K562 (cell line): ENCODE measurements around the gene B4GALT7. TPM values are rescaled to one million over a fixed set of nuclear protein-coding genes. Genes with fewer than 3 reads are reported as not detected.

Experiments
- ELF1 ChIP-seq: fragments of 200-800 bp; sonication (Bioruptor generic); IDR thresholded peaks from 2 replicates; pipeline ENCODE4 v1.6.1; 2016; ENCODE audit warnings: missing genetic modification characterization, missing compliant biosample characterization
- ELK3 ChIP-seq: fragments of 450-650 bp; formaldehyde crosslinking; IDR thresholded peaks from 2 replicates; pipeline ENCODE4 v1.4.0; 2020; ENCODE audit warnings: mild to moderate bottlenecking
- ETS1 ChIP-seq: conservative IDR thresholded peaks from 2 replicates; pipeline ENCODE4 v1.6.1; 2011; ENCODE audit warnings: low read depth, mild to moderate bottlenecking, low read length; ENCODE audit not compliant: control insufficient read depth
- KDM4B ChIP-seq, 2 experiments: fragments of 450-650 bp in 1 of 2; sonication (generic) in 1 of 2; IDR thresholded peaks; 2 replicates each; pipeline ENCODE4 v1.6.1; 2016 to 2017; ENCODE audit warnings: borderline replicate concordance in 2 of 2, antibody characterized with exemption in 1 of 2, low read depth in 1 of 2, mild to moderate bottlenecking in 1 of 2
- L3MBTL2 ChIP-seq: fragments of 450-650 bp; IDR thresholded peaks from 2 replicates; pipeline ENCODE4 v1.6.1; 2016; ENCODE audit warnings: mild to moderate bottlenecking, moderate library complexity
- MEIS2 ChIP-seq: fragments of 450-650 bp; IDR thresholded peaks from 2 replicates; pipeline ENCODE4 v1.6.1; 2014; ENCODE audit warnings: mild to moderate bottlenecking; ENCODE audit not compliant: partially characterized antibody
- PRMT5 ChIP-seq: sonication (generic); formaldehyde crosslinking; IDR thresholded peaks from 2 replicates; pipeline ENCODE4 v1.5.0; 2020; ENCODE audit warnings: missing genetic modification reagents
- RAD21 ChIP-seq, 2 experiments: fragments of 250-450 bp in 1 of 2; fragments of 450-650 bp in 1 of 2; sonication (Bioruptor Pico) in 1 of 2; formaldehyde crosslinking in 1 of 2; IDR thresholded peaks in 1 of 2; conservative IDR thresholded peaks in 1 of 2; 2 replicates each; pipeline versions ENCODE4 v1.4.0 to v1.8.0; 2020 to 2022; ENCODE audit warnings: mild to moderate bottlenecking in 2 of 2, moderate library complexity in 1 of 2
- RBBP5 ChIP-seq: fragments of 200-600 bp; sonication (generic); IDR thresholded peaks from 2 replicates; pipeline ENCODE4 v1.6.1; 2012; ENCODE audit warnings: borderline replicate concordance, mild to moderate bottlenecking, low read length, control low read depth, inconsistent platforms; ENCODE audit not compliant: insufficient read depth, poor library complexity, severe bottlenecking
- SMARCA4 ChIP-seq: fragments of 450-650 bp; IDR thresholded peaks from 2 replicates; pipeline ENCODE4 v1.6.1; 2016
- SMC3 ChIP-seq: conservative IDR thresholded peaks from 2 replicates; pipeline ENCODE4 v1.6.1; 2011; ENCODE audit warnings: low read depth, low read length, improper control_type of control experiment; ENCODE audit not compliant: insufficient read depth
- TAF1 ChIP-seq: IDR thresholded peaks from 2 replicates; pipeline ENCODE4 v1.6.1; 2011; ENCODE audit warnings: mild to moderate bottlenecking, low read length, moderate library complexity; ENCODE audit not compliant: insufficient read depth, control insufficient read depth, severe bottlenecking; ENCODE audit errors: extremely low read depth
- TCFL5 ChIP-seq: fragments of 250-450 bp; sonication (Bioruptor Pico); conservative IDR thresholded peaks from 2 replicates; pipeline ENCODE4 v1.6.1; 2021; ENCODE audit warnings: mild to moderate bottlenecking, moderate library complexity, matching md5 sums
- ZBTB2 ChIP-seq: fragments of 450-650 bp; IDR thresholded peaks from 2 replicates; pipeline ENCODE4 v1.6.1; 2016; ENCODE audit warnings: antibody characterized with exemption
- ZNF184 ChIP-seq: sonication (generic); formaldehyde crosslinking; IDR thresholded peaks from 2 replicates; pipeline ENCODE4 v1.5.0; 2020; ENCODE audit warnings: missing genetic modification reagents
- ZNF408 ChIP-seq: fragments of 250-450 bp; sonication (Bioruptor Pico); IDR thresholded peaks from 2 replicates; pipeline ENCODE4 v1.4.0; 2020; ENCODE audit warnings: low read depth, mild to moderate bottlenecking, moderate library complexity
- ZNF586 ChIP-seq: fragments of 450-650 bp; formaldehyde crosslinking; conservative IDR thresholded peaks from 2 replicates; pipeline ENCODE4 v1.4.0; 2020; ENCODE audit warnings: mild to moderate bottlenecking, moderate library complexity
- ZNF766 ChIP-seq: fragments of 200-800 bp; sonication (Bioruptor generic); conservative IDR thresholded peaks from 2 replicates; pipeline ENCODE4 v1.6.1; 2016; ENCODE audit warnings: missing genetic modification characterization, missing compliant biosample characterization
- polyA plus RNA-seq, 8 experiments: library from polyadenylated mRNA; depleted of rRNA in 4 of 8; stranded (reverse) in 5 of 8; unstranded in 3 of 8; fragments of >200 nt; fragmentation: Nextera tagmentation in 2 of 8; fragmentation: Illumina TruSeq in 1 of 8; extraction: Ambion mirVana in 2 of 8; extraction: Trizol in 1 of 8; gene quantifications; 2 replicates each; pipeline versions ENCODE4 v1.2.1 to v1.2.3, GENCODE V29; 2011 to 2014; ENCODE audit warnings: inconsistent platforms in 1 of 8, missing spikeins in 1 of 8
- total RNA-seq, 7 experiments: library from RNA; depleted of rRNA in 6 of 7; stranded (reverse); fragments of >200 nt in 6 of 7; fragmentation: Illumina TruSeq in 2 of 7; extraction: Trizol in 2 of 7; gene quantifications; 2 replicates each; pipeline versions ENCODE4 v1.2.1 to v1.2.3, GENCODE V29; 2011 to 2021; ENCODE audit warnings: low replicate concordance in 1 of 7
- TF ChIP-seq, protein P1 (sequence below): fragments of 250-450 bp; sonication (Bioruptor Pico); IDR thresholded peaks from 2 replicates; pipeline ENCODE4 v1.9.0; 2021; ENCODE audit warnings: mild to moderate bottlenecking
- TF ChIP-seq, protein P2 (sequence below): fragments of 250-450 bp; sonication (Bioruptor Pico); IDR thresholded peaks from 2 replicates; pipeline ENCODE4 v1.5.1; 2021; ENCODE audit warnings: mild to moderate bottlenecking
- TF ChIP-seq, protein P3 (sequence below): fragments of 450-650 bp; IDR thresholded peaks from 2 replicates; pipeline ENCODE4 v1.6.1; 2016; ENCODE audit warnings: missing biosample characterization, missing genetic modification characterization

Gene B4GALT7
- total and polyA plus RNA-seq, 9 of the 15 experiments (the other 6 are each of a cell fraction or from before 2014, with no cell fraction given) = 0.34 to 17.7 (median 9.1) TPM

GRCh38 chr5:177607452-177608192 is 7.7 kb downstream of the B4GALT7 start (continued):
- TF ChIP-seq ZBTB2 (no peak), ZNF766 (CRISPR knock-in tag) (no peak), ELF1 (tag) (no peak), SMARCA4 (no peak), L3MBTL2 (peak; percentile 56), ETS1 (no peak), ZNF408 (CRISPR knock-in tag) (no peak), MEIS2 (no peak), ZNF586 (CRISPR knock-in tag) (no peak), TAF1 (no peak), RAD21 (CRISPR knock-in tag; conservative IDR thresholded peaks at IDR 0.05 in 1 of 2, IDR thresholded peaks at IDR 0.05 in 1 of 2) (peak; percentile 66 to 89), ELK3 (CRISPR knock-in tag) (no peak), SMC3 (peak; percentile 87), TCFL5 (no peak), PRMT5 (CRISPR knock-in tag) (no peak), RBBP5 (no peak), KDM4B (IDR thresholded peaks at IDR 0.05; ENCODE audit: borderline replicate concordance in 2 of 2, low read depth in 1 of 2) (no peak), ZNF184 (no peak)
- TF ChIP-seq, protein P1, sequence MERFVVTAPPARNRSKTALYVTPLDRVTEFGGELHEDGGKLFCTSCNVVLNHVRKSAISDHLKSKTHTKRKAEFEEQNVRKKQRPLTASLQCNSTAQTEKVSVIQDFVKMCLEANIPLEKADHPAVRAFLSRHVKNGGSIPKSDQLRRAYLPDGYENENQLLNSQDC (CRISPR knock-in tag) = no peak
- TF ChIP-seq, protein P2, sequence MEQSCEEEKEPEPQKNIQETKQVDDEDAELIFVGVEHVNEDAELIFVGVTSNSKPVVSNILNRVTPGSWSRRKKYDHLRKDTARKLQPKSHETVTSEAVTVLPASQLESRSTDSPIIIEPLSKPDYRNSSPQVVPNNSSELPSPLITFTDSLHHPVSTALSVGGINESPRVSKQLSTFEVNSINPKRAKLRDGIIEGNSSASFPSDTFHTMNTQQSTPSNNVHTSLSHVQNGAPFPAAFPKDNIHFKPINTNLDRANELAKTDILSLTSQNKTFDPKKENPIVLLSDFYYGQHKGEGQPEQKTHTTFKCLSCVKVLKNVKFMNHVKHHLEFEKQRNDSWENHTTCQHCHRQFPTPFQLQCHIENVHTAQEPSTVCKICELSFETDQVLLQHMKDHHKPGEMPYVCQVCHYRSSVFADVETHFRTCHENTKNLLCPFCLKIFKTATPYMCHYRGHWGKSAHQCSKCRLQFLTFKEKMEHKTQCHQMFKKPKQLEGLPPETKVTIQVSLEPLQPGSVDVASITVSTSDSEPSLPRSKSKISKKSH (CRISPR knock-in tag) = no peak
- TF ChIP-seq, protein P3, sequence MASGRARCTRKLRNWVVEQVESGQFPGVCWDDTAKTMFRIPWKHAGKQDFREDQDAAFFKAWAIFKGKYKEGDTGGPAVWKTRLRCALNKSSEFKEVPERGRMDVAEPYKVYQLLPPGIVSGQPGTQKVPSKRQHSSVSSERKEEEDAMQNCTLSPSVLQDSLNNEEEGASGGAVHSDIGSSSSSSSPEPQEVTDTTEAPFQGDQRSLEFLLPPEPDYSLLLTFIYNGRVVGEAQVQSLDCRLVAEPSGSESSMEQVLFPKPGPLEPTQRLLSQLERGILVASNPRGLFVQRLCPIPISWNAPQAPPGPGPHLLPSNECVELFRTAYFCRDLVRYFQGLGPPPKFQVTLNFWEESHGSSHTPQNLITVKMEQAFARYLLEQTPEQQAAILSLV (tag) = no peak
